Breast epithelium (tissue), 4 donors: ENCODE results near the gene IRF2BPL. TPM values are rescaled to one million over a fixed set of nuclear protein-coding genes. Genes with fewer than 3 reads are reported as not detected.

Experiments used
- DNase-seq, 2 donors: peaks; one replicate each; pipeline ENCODE4 v3.0.0-alpha.2; 2019; ENCODE audit warnings: low spot score in 2 of 2
- H3K27ac ChIP-seq, 2 donors: fragments of 200-600 bp; sonication (generic) in 1 of 2; one replicate each; pipeline ENCODE4 v1.5.1; 2016 to 2019; ENCODE audit warnings: mild to moderate bottlenecking in 1 of 2
- H3K27me3 ChIP-seq, 2 donors: fragments of 200-600 bp; sonication (generic) in 1 of 2; one replicate each; pipeline versions ENCODE4 v1.5.1 to v1.6.0; 2017 to 2019; ENCODE audit warnings: control low read depth in 1 of 2, mild to moderate bottlenecking in 1 of 2
- H3K36me3 ChIP-seq: fragments of 200-600 bp; one replicate; pipeline ENCODE4 v1.5.1; 2019
- H3K4me1 ChIP-seq, 2 donors: fragments of 200-600 bp; sonication (generic); one replicate each; pipeline ENCODE4 v1.5.1; 2016 to 2019; ENCODE audit warnings: control low read depth in 1 of 2
- H3K4me3 ChIP-seq, 3 donors: fragments of 200-600 bp; sonication (generic); 1 replicate in 2 of 3; 2 replicates in 1 of 3; pipeline ENCODE4 v1.5.1; 2016 to 2019; ENCODE audit warnings: mild to moderate bottlenecking in 3 of 3, moderate library complexity in 2 of 3
- H3K9me3 ChIP-seq, 2 donors: fragments of 200-600 bp; sonication (generic) in 1 of 2; one replicate each; pipeline ENCODE4 v1.5.1; 2016 to 2019; ENCODE audit warnings: control low read depth in 1 of 2
- POLR2A ChIP-seq: fragments of 450-650 bp; IDR thresholded peaks from one replicate; pipeline ENCODE4 v1.6.1; 2016; ENCODE audit warnings: antibody characterized with exemption, mild to moderate bottlenecking, moderate library complexity
- POLR2AphosphoS5 ChIP-seq, 3 donors: sonication (generic); formaldehyde crosslinking; IDR thresholded peaks; one replicate each; pipeline ENCODE4 v1.6.1; 2017; ENCODE audit warnings: antibody characterized with exemption in 3 of 3
- intact Hi-C: fragments of 100-400 bp; cut with DNase I; formaldehyde crosslinking; loops from one replicate; pipeline ENCODE4 v1.15.1; 2023; ENCODE audit warnings: low total_unique reads
- total RNA-seq, 3 donors: library from RNA; depleted of rRNA; stranded (reverse); fragments of >200 nt; gene quantifications; one replicate each; pipeline ENCODE4 v1.1.0, GENCODE V29; 2016
- TF ChIP-seq, protein P1 (sequence below), 3 donors: fragments of 450-650 bp; IDR thresholded peaks; one replicate each; pipeline ENCODE4 v1.5.1; 2016 to 2017; ENCODE audit warnings: antibody characterized with exemption in 3 of 3, mild to moderate bottlenecking in 3 of 3, moderate library complexity in 3 of 3

IRF2BPL gene
- total RNA-seq, 3 donors from 2014 or later, result 39.5 to 76.5 (median 47.2) TPM

- Histone ChIP-seq H3K4me3 (peak overlapping the region in 2 of 3 donors; percentile 1 to 40), H3K4me1 (peaks cover 19 to 56% of the 10 kb centered on the region in 2 donors), H3K36me3 (no peaks in the 10 kb centered on the region), H3K27me3 (no peaks in the 10 kb centered on the region), H3K27ac (peak overlapping the region; percentile 95 to 99), H3K9me3 (no peaks in the 10 kb centered on the region)
- DNase-seq, result no peak
- TF ChIP-seq, protein P1, sequence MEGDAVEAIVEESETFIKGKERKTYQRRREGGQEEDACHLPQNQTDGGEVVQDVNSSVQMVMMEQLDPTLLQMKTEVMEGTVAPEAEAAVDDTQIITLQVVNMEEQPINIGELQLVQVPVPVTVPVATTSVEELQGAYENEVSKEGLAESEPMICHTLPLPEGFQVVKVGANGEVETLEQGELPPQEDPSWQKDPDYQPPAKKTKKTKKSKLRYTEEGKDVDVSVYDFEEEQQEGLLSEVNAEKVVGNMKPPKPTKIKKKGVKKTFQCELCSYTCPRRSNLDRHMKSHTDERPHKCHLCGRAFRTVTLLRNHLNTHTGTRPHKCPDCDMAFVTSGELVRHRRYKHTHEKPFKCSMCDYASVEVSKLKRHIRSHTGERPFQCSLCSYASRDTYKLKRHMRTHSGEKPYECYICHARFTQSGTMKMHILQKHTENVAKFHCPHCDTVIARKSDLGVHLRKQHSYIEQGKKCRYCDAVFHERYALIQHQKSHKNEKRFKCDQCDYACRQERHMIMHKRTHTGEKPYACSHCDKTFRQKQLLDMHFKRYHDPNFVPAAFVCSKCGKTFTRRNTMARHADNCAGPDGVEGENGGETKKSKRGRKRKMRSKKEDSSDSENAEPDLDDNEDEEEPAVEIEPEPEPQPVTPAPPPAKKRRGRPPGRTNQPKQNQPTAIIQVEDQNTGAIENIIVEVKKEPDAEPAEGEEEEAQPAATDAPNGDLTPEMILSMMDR (IDR thresholded peaks at IDR 0.05), result no peak
- no peak for TF ChIP-seq POLR2AphosphoS5 (IDR thresholded peaks at IDR 0.05)
- TF ChIP-seq POLR2A, result no peak
- intact Hi-C loops, result no loop called here
These were observed 9.5 kb upstream of the IRF2BPL start for GRCh38 chr14:77037938-77038568.

GRCh38 chr14:77037215-77037937 is 8.9 kb upstream of the IRF2BPL start:
- H3K36me3 ChIP-seq, result no peaks in the 10 kb centered on the region
- H3K9me3 ChIP-seq, result no peaks in the 10 kb centered on the region
- DNase-seq, result no peak
- TF ChIP-seq POLR2A, result no peak
- TF ChIP-seq, protein P1 (IDR thresholded peaks at IDR 0.05), result no peak
- no peak for TF ChIP-seq POLR2AphosphoS5 (IDR thresholded peaks at IDR 0.05)
- H3K4me1 ChIP-seq, result peaks cover 21 to 55% of the 10 kb centered on the region in 2 donors
- H3K27ac ChIP-seq, result peak overlapping the region; percentile 95 to 99
- no peaks in the 10 kb centered on the region for H3K27me3 ChIP-seq
- intact Hi-C loops, result no loop called here
- H3K4me3 ChIP-seq, result peak overlapping the region in 2 of 3 donors; percentile 1 to 40

- no peaks in the 10 kb centered on the region for H3K9me3 ChIP-seq
- H3K36me3 ChIP-seq, result no peaks in the 10 kb centered on the region
- H3K27me3 ChIP-seq, result no peaks in the 10 kb centered on the region
- H3K4me1 ChIP-seq, result peaks cover 25 to 57% of the 10 kb centered on the region in 2 donors
- TF ChIP-seq POLR2AphosphoS5 (IDR thresholded peaks at IDR 0.05) (no peak), POLR2A (no peak)
- TF ChIP-seq, protein P1 (IDR thresholded peaks at IDR 0.05), result no peak
- DNase-seq, result no peak
- intact Hi-C loops, result no loop called here
- H3K4me3 ChIP-seq, result no peak overlapping the region
- H3K27ac ChIP-seq, result peak overlapping the region; percentile 95 to 99
These were observed 8.1 kb upstream of the IRF2BPL start for GRCh38 chr14:77036484-77037214.

DNA sequence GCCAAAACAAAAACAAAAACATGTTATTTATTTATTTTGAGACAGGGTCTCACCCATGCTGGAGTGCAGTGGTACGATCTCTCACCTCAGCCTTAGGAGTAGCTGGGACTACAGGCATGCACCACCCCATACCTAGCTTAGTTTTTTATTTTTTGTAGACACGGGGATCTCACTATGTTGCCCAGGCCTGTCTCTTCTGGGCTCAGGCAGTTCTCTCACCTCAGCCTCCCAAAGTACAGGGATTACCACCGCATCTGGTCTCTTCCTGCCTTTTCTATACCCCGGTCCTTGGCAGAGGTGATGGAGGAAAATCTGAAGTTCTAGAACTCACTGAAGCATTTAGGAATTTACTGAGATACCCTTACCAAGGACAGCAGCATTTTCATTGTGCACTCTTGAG is 6.8 kb upstream of the IRF2BPL start:
- Histone ChIP-seq H3K4me3 (no peak overlapping the region), H3K36me3 (no peaks in the 10 kb centered on the region), H3K27me3 (no peaks in the 10 kb centered on the region), H3K4me1 (peaks cover 22 to 57% of the 10 kb centered on the region in 2 donors), H3K9me3 (no peaks in the 10 kb centered on the region), H3K27ac (peak overlapping the region; percentile 95 to 99)
- intact Hi-C loops, result no loop called here
- no peak for DNase-seq
- TF ChIP-seq, protein P1 (IDR thresholded peaks at IDR 0.05), result no peak
- TF ChIP-seq POLR2A (no peak), POLR2AphosphoS5 (IDR thresholded peaks at IDR 0.05) (no peak)
